ENCODE data around the gene ERV3-1. TPM values are rescaled to one million over a fixed set of nuclear protein-coding genes. Genes with fewer than 3 reads are reported as not detected.
"Not testable (repeated sequence)": the region's sequence is repeated elsewhere in the genome, so short reads cannot be mapped to it uniquely, and the experiment has no call there.

Gene ERV3-1
- polyA plus RNA-seq, 1 donor from 2014 or later, result 48.5 TPM

DNA sequence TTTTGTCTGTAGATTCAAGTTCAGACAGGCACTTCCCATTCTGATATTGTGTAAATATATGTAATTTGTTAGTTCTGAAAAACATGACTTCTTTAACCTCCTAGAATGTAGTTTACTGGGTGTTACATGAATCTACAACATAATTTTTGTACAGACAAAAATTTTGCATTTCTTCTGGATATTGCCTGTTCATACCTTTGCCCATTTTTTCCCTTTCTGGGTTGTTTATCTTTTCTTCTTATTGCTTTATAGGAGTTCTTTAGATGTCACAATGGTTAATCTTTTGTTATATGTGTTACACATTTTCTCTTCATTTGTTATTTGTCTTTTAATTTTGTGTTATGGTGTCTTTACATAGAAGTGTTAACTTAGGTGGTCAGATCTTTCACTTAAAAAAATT lies 44.7 kb upstream of the ERV3-1 start:
- not testable (repeated sequence) for H3K4me3 ChIP-seq (ENCODE audit: low read length); H2AFZ ChIP-seq (ENCODE audit: low read depth, low read length); H3K79me2 ChIP-seq (replicated peaks; ENCODE audit: insufficient read depth, low read length); H4K20me1 ChIP-seq (ENCODE audit: insufficient read depth); H3K4me2 ChIP-seq (ENCODE audit: low read length); H3K9ac ChIP-seq (ENCODE audit: low read length); H3K27ac ChIP-seq (ENCODE audit: low read length); H3F3A ChIP-seq (ENCODE audit: insufficient read depth, low read length, poor library complexity, severe bottlenecking); H3K9me2 ChIP-seq (ENCODE audit: insufficient read depth, low read length); H3K9me3 ChIP-seq (ENCODE audit: low read length); H3K36me3 ChIP-seq (ENCODE audit: insufficient read depth, low read length); H3K27me3 ChIP-seq (ENCODE audit: insufficient read depth, low read depth, low read length)

DNA sequence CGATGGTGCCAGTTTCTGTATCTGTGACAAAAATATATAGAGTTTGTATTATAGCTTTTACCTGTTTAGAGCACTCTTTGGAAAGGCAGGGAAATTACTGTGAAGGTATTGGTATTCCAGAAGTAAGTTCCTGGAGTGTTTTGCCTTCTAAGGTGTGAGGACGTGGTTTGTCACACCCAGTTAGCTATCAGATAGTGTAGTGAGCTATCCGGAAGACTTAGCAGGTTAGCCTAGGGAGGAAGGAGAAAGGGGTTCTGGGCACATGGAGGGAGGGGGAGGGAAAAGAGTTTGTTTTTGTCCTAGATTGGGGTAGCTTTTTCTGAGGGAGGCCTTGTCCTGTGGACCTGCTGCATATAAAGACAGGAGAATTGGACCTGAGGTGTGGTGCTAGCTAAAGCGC lies 39.8 kb upstream of the ERV3-1 start:
- H3K27me3 ChIP-seq (ENCODE audit: insufficient read depth, low read depth, low read length); H4K20me1 ChIP-seq (ENCODE audit: insufficient read depth); H3K79me2 ChIP-seq (replicated peaks; ENCODE audit: insufficient read depth, low read length); H3K9ac ChIP-seq (ENCODE audit: low read length); H3F3A ChIP-seq (ENCODE audit: insufficient read depth, low read length, poor library complexity, severe bottlenecking); H3K9me2 ChIP-seq (ENCODE audit: insufficient read depth, low read length); H3K4me2 ChIP-seq (ENCODE audit: low read length); H3K27ac ChIP-seq (ENCODE audit: low read length); H3K36me3 ChIP-seq (ENCODE audit: insufficient read depth, low read length); H3K9me3 ChIP-seq (ENCODE audit: low read length); H2AFZ ChIP-seq (ENCODE audit: low read depth, low read length); H3K4me3 ChIP-seq (ENCODE audit: low read length): not testable (repeated sequence)

DNA sequence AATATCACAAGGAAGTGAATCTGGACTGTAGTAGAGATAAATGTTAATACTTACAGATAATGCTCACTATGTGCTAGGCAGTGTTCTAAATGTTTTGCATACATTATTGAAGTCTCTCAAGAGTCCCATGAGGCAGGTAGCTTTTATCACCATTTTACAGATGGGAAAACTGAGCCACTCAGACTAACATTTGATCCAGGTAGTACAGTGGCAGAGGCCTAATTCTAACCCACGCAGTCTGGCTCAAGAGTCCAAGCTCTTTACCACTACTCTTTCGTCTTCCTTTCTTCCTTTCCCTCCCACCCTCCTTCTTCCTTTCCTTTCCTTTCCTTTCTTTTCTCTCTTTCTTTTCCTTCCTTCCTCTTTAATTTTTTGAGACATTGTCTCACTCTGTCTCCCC lies 39.1 kb upstream of the ERV3-1 start:
- H3K4me3 ChIP-seq (ENCODE audit: low read length); H3F3A ChIP-seq (ENCODE audit: insufficient read depth, low read length, poor library complexity, severe bottlenecking); H3K79me2 ChIP-seq (replicated peaks; ENCODE audit: insufficient read depth, low read length); H4K20me1 ChIP-seq (ENCODE audit: insufficient read depth); H3K9me2 ChIP-seq (ENCODE audit: insufficient read depth, low read length); H2AFZ ChIP-seq (ENCODE audit: low read depth, low read length); H3K36me3 ChIP-seq (ENCODE audit: insufficient read depth, low read length); H3K27me3 ChIP-seq (ENCODE audit: insufficient read depth, low read depth, low read length); H3K4me2 ChIP-seq (ENCODE audit: low read length); H3K27ac ChIP-seq (ENCODE audit: low read length); H3K9me3 ChIP-seq (ENCODE audit: low read length); H3K9ac ChIP-seq (ENCODE audit: low read length): not testable (repeated sequence)

DNA sequence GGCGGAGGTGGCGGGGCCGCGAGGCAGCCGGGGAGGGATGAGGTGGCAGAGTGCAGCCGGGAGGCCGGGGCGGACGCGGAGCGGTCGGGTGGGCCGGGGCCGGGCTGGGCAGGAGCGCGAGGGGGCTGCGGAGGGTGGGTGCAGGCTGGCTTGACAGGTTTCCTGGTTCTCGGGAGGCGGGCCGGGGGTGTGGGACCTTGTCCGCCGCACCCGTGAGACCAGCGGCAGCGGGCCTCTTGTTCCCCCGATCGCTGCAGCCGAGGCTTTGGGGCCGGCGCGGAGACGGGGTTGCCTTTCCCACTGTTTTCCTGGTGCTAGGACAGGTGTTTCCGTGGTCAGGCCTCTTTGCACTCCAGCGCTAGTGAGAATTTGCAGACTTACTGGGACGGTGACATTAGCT lies 32.3 kb upstream of the ERV3-1 start:
- H3F3A ChIP-seq (ENCODE audit: insufficient read depth, low read length, poor library complexity, severe bottlenecking); H3K27me3 ChIP-seq (ENCODE audit: insufficient read depth, low read depth, low read length); H3K9me3 ChIP-seq (ENCODE audit: low read length); H3K79me2 ChIP-seq (replicated peaks; ENCODE audit: insufficient read depth, low read length); H3K36me3 ChIP-seq (ENCODE audit: insufficient read depth, low read length); H3K9me2 ChIP-seq (ENCODE audit: insufficient read depth, low read length); H4K20me1 ChIP-seq (ENCODE audit: insufficient read depth): not testable (repeated sequence)
- Histone ChIP-seq H3K4me2 (ENCODE audit: low read length) (peak overlapping the region; percentile 81), H2AFZ (ENCODE audit: low read depth, low read length) (peak overlapping the region; percentile 33), H3K4me3 (ENCODE audit: low read length) (peak overlapping the region; percentile 75), H3K27ac (ENCODE audit: low read length) (peak overlapping the region; percentile 73), H3K9ac (ENCODE audit: low read length) (peak overlapping the region; percentile 77)

DNA sequence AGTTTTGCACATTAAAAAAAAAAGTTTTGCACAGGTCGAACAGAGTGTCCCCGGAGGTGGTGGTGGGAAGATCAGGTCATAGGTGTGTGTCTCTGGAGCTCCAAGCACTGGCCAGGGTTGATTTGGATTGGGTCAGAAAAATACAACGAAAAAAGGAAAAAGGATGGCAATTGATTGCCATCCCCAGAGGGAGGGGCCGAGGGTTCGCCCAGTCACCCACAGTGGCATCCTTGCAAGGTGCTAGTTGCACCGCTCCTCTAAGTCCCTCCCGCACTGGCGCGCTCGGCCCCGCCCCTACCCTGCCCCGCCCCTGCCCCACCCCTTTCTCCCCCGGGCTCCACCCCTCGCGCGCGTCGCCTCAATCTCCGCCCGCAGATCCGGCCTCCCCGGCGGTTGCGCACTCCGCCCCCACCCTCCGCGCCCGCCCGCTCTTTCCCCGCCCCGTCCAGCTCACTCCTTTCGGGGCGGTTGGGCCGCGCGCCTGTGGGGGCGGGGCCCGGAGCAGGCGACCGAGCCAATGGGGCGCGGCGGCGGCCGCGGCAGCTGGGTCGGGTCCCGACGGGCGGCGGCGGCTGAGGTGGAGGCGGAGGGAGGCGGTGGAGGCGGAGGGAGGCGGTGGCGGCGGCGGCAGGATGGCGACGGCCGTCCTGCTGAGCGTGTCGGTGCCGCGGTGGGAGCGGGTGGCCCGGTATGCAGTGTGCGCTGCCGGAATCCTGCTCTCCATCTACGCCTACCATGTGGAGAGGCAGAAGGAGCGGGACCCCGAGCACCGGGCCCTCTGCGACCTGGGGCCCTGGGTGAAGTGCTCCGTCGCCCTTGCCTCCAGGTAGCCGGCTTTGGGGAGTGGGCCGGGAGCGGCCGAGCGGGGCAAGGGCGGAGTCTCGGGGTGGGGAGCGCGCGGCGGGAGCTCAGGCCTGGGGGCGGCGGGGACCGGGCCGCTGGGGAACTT lies 31.5 kb upstream of the ERV3-1 start:
- H2AFZ ChIP-seq (ENCODE audit: low read depth, low read length), result no peak overlapping the region
- peaks cover 9% of the 10 kb centered on the region for H3K79me2 ChIP-seq (replicated peaks; ENCODE audit: insufficient read depth, low read length)
- H3K36me3 ChIP-seq (ENCODE audit: insufficient read depth, low read length), result no peaks in the 10 kb centered on the region
- H3K4me3 ChIP-seq (ENCODE audit: low read length), result peak overlapping the region; percentile 75
- H3K9me3 ChIP-seq (ENCODE audit: low read length), result no peaks in the 10 kb centered on the region
- H3K27me3 ChIP-seq (ENCODE audit: insufficient read depth, low read depth, low read length), result no peaks in the 10 kb centered on the region
- H3K4me2 ChIP-seq (ENCODE audit: low read length), result no peak overlapping the region
- no peaks in the 10 kb centered on the region for H4K20me1 ChIP-seq (ENCODE audit: insufficient read depth)
- H3K27ac ChIP-seq (ENCODE audit: low read length), result peak overlapping the region; percentile 73
- no peaks in the 10 kb centered on the region for H3K9me2 ChIP-seq (ENCODE audit: insufficient read depth, low read length)
- H3K9ac ChIP-seq (ENCODE audit: low read length), result peak overlapping the region; percentile 77
- peak; percentile 72 for TF ChIP-seq TAF1 (IDR thresholded peaks at IDR 0.05; ENCODE audit: low read depth)
- TF ChIP-seq MXI1 (conservative IDR thresholded peaks at IDR 0.05; ENCODE audit: poor library complexity, severe bottlenecking), result peak; percentile 44
- no peak for TF ChIP-seq RAD21 (conservative IDR thresholded peaks at IDR 0.05)
- no peak for TF ChIP-seq SMC3 (conservative IDR thresholded peaks at IDR 0.05; ENCODE audit: poor library complexity)
- TF ChIP-seq, protein P1, sequence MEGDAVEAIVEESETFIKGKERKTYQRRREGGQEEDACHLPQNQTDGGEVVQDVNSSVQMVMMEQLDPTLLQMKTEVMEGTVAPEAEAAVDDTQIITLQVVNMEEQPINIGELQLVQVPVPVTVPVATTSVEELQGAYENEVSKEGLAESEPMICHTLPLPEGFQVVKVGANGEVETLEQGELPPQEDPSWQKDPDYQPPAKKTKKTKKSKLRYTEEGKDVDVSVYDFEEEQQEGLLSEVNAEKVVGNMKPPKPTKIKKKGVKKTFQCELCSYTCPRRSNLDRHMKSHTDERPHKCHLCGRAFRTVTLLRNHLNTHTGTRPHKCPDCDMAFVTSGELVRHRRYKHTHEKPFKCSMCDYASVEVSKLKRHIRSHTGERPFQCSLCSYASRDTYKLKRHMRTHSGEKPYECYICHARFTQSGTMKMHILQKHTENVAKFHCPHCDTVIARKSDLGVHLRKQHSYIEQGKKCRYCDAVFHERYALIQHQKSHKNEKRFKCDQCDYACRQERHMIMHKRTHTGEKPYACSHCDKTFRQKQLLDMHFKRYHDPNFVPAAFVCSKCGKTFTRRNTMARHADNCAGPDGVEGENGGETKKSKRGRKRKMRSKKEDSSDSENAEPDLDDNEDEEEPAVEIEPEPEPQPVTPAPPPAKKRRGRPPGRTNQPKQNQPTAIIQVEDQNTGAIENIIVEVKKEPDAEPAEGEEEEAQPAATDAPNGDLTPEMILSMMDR (IDR thresholded peaks at IDR 0.05; ENCODE audit: poor library complexity, severe bottlenecking), result peak; percentile 57
- TF ChIP-seq, protein P2, sequence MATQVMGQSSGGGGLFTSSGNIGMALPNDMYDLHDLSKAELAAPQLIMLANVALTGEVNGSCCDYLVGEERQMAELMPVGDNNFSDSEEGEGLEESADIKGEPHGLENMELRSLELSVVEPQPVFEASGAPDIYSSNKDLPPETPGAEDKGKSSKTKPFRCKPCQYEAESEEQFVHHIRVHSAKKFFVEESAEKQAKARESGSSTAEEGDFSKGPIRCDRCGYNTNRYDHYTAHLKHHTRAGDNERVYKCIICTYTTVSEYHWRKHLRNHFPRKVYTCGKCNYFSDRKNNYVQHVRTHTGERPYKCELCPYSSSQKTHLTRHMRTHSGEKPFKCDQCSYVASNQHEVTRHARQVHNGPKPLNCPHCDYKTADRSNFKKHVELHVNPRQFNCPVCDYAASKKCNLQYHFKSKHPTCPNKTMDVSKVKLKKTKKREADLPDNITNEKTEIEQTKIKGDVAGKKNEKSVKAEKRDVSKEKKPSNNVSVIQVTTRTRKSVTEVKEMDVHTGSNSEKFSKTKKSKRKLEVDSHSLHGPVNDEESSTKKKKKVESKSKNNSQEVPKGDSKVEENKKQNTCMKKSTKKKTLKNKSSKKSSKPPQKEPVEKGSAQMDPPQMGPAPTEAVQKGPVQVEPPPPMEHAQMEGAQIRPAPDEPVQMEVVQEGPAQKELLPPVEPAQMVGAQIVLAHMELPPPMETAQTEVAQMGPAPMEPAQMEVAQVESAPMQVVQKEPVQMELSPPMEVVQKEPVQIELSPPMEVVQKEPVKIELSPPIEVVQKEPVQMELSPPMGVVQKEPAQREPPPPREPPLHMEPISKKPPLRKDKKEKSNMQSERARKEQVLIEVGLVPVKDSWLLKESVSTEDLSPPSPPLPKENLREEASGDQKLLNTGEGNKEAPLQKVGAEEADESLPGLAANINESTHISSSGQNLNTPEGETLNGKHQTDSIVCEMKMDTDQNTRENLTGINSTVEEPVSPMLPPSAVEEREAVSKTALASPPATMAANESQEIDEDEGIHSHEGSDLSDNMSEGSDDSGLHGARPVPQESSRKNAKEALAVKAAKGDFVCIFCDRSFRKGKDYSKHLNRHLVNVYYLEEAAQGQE (IDR thresholded peaks at IDR 0.05; ENCODE audit: borderline replicate concordance), result peak; percentile 30
- peak; percentile 83 for TF ChIP-seq POLR2AphosphoS5 (IDR thresholded peaks at IDR 0.05)
- H3F3A ChIP-seq (ENCODE audit: insufficient read depth, low read length, poor library complexity, severe bottlenecking), result no peaks in the 10 kb centered on the region
